Nephron progenitor cell (in vitro differentiated cells): Measurements from ENCODE around the gene ATP11A.

ENCODE experiments used
- DNase-seq: peaks from one replicate; pipeline ENCODE4 v3.0.0; 2021
- H3K27ac Mint-ChIP-seq: 2 replicates; pipeline ENCODE4 v1.8.0; 2021; ENCODE audit warnings: mild to moderate bottlenecking, moderate library complexity, mixed read lengths
- H3K27me3 Mint-ChIP-seq: 2 replicates; pipeline ENCODE4 v1.8.0; 2021; ENCODE audit warnings: mild to moderate bottlenecking, low read depth, mixed read lengths; ENCODE audit not compliant: poor library complexity
- H3K36me3 Mint-ChIP-seq: 2 replicates; pipeline ENCODE4 v1.8.0; 2021; ENCODE audit warnings: low read depth, mixed read lengths
- H3K4me1 Mint-ChIP-seq: 2 replicates; pipeline ENCODE4 v1.8.0; 2021; ENCODE audit warnings: mixed read lengths
- H3K4me3 Mint-ChIP-seq: 2 replicates; pipeline ENCODE4 v1.8.0; 2021; ENCODE audit warnings: mild to moderate bottlenecking, moderate library complexity, mixed read lengths
- H3K9me3 Mint-ChIP-seq: 2 replicates; pipeline ENCODE4 v1.8.0; 2021; ENCODE audit warnings: mild to moderate bottlenecking, moderate library complexity, mixed read lengths
- TF ChIP-seq, protein P1 (sequence below): fragments of 200-600 bp; sonication (generic); IDR thresholded peaks from 2 replicates; pipeline ENCODE4 v1.5.0; 2021; ENCODE audit warnings: antibody characterized with exemption

ATP11A gene

DNA sequence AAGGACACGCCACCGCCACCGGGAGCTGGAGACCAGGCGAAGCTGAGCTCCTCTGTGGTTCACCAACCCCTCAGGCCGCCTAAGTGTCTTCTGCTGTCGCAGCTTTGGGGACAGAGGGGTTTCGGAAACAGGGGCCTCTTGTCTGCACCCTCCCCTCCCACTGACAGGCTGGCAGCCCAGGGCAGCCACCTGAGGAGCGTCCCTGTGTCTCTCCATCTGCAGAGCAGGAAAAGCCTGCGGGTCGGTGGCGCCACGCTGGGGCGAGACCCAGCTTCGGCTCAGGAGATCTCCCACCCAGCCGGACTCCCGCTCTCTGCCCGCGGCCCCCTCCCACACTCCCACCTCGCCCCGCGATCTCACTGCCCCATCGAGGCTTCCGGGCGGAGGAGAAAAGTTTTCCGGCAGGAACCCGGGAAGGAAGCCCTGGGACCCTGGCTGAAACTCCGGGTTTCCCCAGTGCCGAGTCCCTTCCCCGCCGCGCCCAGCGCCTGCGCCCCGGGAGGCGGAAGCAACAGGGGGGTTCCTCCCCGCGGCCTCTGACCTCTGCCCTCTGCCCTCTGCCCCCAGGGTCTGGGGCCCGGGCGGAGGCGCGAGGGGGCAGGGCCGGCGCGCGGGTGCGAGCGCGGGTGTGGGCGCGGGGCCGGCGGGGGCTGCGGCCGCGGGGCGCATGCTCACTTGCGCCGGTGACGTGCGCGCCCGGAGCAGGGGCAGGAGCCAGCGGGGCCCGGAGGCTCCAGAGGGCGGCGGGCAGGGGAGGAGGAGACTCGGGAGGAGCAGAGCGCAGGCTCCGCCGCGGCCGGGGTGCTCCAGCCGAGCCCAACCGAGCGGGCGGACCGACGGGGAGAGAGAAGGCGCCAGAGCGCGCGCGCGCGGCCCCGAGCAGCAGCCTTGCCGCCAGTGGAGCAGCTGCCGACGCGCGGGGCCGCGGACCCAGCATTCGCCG lies at the start of gene ATP11A:
TSS of gene ATP11A (plus strand) at position 736 of the 943 bp plus-strand sequence. CDS start 379 bp downstream, outside the sequence.
- peaks cover 59% of the 10 kb centered on the region for H3K4me1 Mint-ChIP-seq
- H3K27ac Mint-ChIP-seq: peak within 1 kb of the TSS; percentile 94
- H3K36me3 Mint-ChIP-seq: no peaks in the 10 kb centered on the region

DNA sequence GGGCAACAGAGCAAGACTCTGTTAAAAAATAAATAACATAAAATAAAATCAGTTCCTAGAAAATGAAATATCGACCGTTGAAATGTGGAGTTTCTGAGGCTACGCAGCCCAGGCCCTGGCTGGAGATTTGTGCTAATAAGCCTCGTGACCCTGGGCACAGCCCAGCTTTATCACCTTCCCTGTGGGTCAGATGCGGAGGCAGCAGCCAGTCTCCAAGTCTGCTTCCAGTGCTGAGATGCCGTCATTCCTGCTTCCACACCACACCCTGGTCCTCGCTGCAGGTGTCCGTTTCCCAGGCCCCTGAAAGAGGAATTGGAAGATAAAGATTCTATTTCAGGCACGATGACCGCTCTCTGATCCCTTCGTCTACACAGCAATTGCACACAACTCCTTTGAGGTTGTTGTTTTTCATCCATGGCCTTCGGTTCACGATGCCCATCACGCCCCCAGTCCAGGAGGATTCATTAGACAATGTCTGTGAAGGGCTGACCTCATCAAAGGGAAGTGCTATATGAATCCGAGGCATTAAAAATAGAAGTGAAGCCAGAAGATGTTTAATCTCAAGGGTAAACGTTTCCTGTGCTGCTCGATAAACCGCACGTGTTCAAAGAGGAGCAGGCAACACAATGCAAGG lies 48.3 kb upstream of the ATP11A start:
- Mint-ChIP-seq H3K27ac (no peak overlapping the region), H3K27me3 (peaks cover 43% of the 10 kb centered on the region), H3K36me3 (no peaks in the 10 kb centered on the region), H3K9me3 (no peaks in the 10 kb centered on the region), H3K4me1 (peaks cover 21% of the 10 kb centered on the region), H3K4me3 (no peak overlapping the region)
- no peak for DNase-seq
- TF ChIP-seq, protein P1, sequence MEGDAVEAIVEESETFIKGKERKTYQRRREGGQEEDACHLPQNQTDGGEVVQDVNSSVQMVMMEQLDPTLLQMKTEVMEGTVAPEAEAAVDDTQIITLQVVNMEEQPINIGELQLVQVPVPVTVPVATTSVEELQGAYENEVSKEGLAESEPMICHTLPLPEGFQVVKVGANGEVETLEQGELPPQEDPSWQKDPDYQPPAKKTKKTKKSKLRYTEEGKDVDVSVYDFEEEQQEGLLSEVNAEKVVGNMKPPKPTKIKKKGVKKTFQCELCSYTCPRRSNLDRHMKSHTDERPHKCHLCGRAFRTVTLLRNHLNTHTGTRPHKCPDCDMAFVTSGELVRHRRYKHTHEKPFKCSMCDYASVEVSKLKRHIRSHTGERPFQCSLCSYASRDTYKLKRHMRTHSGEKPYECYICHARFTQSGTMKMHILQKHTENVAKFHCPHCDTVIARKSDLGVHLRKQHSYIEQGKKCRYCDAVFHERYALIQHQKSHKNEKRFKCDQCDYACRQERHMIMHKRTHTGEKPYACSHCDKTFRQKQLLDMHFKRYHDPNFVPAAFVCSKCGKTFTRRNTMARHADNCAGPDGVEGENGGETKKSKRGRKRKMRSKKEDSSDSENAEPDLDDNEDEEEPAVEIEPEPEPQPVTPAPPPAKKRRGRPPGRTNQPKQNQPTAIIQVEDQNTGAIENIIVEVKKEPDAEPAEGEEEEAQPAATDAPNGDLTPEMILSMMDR: no peak

More for the DNA sequence above, at the start of gene ATP11A:
- Mint-ChIP-seq H3K9me3 (no peaks in the 10 kb centered on the region), H3K27me3 (peaks cover 3% of the 10 kb centered on the region), H3K4me3 (peak within 1 kb of the TSS; percentile 95)
- DNase-seq: peak; percentile 89
- TF ChIP-seq, protein P1: no peak

GRCh38 chr13:112642090-112642460 lies 47.8 kb upstream of the ATP11A start:
- DNase-seq: no peak
- Mint-ChIP-seq H3K27ac (no peak overlapping the region), H3K36me3 (no peaks in the 10 kb centered on the region), H3K9me3 (no peaks in the 10 kb centered on the region), H3K4me1 (peaks cover 21% of the 10 kb centered on the region), H3K4me3 (no peak overlapping the region), H3K27me3 (peaks cover 40% of the 10 kb centered on the region)
- TF ChIP-seq, protein P1: no peak

DNA sequence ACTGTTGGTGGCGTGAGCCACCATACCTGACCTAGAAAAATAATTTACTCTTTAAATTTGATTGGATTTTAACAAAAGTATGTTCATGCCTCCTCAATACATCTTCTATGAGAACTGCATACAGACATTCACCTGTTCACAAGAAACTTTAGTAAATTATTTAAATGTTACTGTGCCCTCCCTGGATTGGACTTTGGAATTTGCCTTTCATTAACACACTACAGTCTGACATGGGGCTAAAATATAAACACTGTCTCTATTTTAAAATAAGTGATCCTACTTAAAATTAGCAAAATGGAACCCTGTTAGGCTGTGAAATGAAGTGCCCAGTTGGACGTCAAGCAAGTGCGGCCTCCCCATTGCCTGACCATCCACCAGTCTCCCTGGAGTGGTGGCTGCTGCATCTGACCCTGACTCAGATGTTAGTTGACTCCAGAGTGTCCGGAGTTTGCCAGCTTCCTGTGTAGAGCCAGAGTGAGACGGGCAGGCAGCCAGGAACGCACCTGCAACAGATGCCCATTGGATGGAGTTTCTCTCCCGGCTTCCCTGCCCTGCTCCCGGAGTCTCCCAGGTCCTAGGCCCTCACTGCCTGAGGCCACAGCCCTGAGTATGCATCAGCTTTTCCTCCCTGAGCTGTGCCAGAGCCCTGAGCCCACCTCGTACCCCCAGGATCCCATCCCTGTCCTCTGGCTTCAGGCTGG lies 45.9 kb upstream of the ATP11A start:
- DNase-seq: no peak
- Mint-ChIP-seq H3K27ac (no peak overlapping the region), H3K9me3 (no peaks in the 10 kb centered on the region), H3K4me3 (no peak overlapping the region), H3K4me1 (peaks cover 16% of the 10 kb centered on the region), H3K27me3 (peaks cover 25% of the 10 kb centered on the region), H3K36me3 (no peaks in the 10 kb centered on the region)
- TF ChIP-seq, protein P1: no peak

DNA sequence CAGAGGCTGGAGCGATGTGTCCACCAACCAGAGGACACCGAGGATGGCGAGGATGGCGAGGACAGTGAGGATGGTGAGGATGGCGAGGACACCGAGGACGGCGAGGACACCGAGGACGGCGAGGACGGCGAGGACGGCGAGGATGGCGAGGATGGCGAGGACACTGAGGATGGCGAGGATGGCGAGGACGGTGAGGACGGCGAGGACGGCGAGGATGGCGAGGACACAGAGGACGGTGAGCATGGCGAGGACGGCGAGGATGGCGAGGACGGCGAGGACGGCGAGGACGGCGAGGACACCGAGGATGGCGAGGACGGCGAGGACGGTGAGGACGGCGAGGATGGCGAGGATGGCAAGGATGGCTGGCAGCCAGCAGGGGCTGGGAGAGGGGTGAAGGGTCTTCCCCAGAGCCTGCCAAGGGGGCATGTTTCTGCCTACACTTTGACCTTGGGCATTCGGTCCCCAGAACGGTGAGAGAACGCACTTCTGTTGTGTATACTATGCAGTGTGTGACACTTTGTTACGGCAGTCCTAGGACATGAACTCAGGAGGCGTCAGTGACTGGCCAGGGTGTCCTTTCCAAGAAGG lies 44.4 kb upstream of the ATP11A start:
- no peaks in the 10 kb centered on the region for H3K36me3 Mint-ChIP-seq
- DNase-seq: no peak
- H3K4me3 Mint-ChIP-seq: no peak overlapping the region
- peaks cover 12% of the 10 kb centered on the region for H3K27me3 Mint-ChIP-seq
- H3K9me3 Mint-ChIP-seq: no peaks in the 10 kb centered on the region
- TF ChIP-seq, protein P1: no peak
- H3K4me1 Mint-ChIP-seq: peaks cover 22% of the 10 kb centered on the region
- peak overlapping the region; percentile 92 for H3K27ac Mint-ChIP-seq
